GM18505 (cell line): ENCODE measurements around the gene PTRHD1.
"Not testable (repeated sequence)": the region's sequence is repeated elsewhere in the genome, so short reads cannot be mapped to it uniquely, and the experiment has no call there.

Experiments
- ATAC-seq: cut with Tn5 transposase; IDR thresholded peaks from one replicate; pipeline ENCODE4 v1.9.1; 2021; ENCODE audit not compliant: unreplicated experiment
- POLR2A ChIP-seq: IDR thresholded peaks from 4 replicates; pipeline ENCODE4 v1.6.1; 2011; ENCODE audit warnings: borderline replicate concordance; ENCODE audit not compliant: insufficient read depth, insufficient read length; ENCODE audit errors: extremely low read depth

PTRHD1 gene

GRCh38 chr2:24822049-24822706, 29.0 kb upstream of the PTRHD1 start:
- no peak for ATAC-seq
- TF ChIP-seq POLR2A: no peak

- no peak for TF ChIP-seq POLR2A
- ATAC-seq: no peak
These were observed 28.3 kb upstream of the PTRHD1 start for GRCh38 chr2:24821433-24821891.

- no peak for TF ChIP-seq POLR2A
- no peak for ATAC-seq
These were observed 27.6 kb upstream of the PTRHD1 start for GRCh38 chr2:24820598-24821432.

- no peak for ATAC-seq
- peak; percentile 20 for TF ChIP-seq POLR2A
These were observed 27.0 kb upstream of the PTRHD1 start for GRCh38 chr2:24820175-24820513.

DNA sequence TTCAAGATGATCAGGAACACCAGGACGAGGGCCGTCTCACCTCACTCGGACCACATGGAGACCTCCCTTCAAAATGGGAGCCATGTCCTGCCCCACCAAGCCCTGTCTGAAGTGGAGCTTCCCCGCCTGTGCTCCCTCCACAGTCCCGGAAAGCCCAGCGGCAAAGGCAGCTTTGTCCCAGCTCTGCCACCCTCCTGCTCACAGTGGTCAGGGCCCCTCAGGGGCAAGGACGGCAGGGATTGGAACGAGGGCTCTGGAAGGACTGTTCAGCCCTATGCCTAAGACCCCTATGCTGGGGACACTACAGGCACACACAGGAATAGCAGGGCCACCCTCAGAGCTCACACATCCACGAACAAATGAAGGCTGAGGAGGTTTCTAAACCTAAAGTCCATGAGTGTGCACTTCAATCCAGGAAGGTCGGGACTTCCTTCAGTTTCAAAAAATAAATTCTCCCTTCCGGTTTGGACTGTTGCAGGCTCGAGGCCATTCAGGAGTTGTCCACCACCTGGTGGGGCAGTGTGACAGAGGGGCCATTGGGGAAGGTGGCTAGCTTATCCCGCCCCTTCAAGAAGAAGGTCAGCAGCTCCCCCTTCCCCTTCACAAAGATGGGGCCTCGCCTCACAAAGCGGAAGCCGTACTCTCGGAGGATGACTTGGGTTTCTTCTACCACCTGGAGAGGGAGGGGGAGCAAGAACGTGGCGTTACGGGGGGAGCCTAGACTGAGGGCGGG, 26.4 kb upstream of the PTRHD1 start:
- TF ChIP-seq POLR2A: no peak
- ATAC-seq: no peak

DNA sequence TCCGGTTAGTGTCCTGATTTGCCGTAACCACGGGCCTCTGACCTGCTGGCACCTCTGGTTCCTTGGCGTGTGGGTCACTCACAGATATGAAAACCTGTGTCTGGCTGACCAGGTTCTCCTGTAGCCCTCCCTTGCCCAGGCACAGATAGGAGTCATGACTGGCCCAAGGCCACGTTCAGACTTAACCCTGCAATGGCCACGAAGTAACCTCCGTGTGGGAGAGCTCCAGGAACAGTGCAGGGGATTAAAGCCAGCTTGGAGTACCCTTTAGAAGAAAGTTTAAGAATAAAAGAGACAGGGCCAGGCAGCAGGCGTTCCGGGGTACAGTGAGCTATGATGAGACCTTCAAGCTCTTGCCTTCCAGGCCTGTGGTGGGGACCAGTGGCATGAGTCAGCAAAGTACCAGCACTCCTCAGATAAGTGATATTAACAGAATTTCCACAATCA, 25.6 kb upstream of the PTRHD1 start:
- TF ChIP-seq POLR2A: no peak
- ATAC-seq: no peak

GRCh38 chr2:24816884-24817283, 23.7 kb upstream of the PTRHD1 start:
- no peak for ATAC-seq
- no peak for TF ChIP-seq POLR2A

DNA sequence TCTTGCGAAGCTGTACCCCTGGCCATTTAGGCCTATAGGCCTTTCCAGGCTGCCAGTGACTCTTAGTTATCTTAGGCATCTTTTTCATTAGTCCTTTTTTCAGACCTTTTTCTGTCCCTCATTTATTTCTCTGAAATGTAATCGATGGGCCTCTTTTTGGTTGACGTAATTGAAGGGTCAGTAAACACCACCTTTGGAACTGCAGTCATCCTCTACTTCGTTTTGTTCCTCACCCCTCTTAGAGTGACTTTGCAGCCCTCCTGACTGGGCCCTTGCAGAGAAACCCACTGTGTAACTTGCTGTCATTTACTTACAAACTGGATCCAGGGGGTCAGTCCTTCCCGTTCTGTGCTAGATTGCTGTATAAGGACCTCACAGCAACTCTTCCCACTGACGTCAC, 23.2 kb upstream of the PTRHD1 start:
- TF ChIP-seq POLR2A: no peak
- ATAC-seq: no peak

DNA sequence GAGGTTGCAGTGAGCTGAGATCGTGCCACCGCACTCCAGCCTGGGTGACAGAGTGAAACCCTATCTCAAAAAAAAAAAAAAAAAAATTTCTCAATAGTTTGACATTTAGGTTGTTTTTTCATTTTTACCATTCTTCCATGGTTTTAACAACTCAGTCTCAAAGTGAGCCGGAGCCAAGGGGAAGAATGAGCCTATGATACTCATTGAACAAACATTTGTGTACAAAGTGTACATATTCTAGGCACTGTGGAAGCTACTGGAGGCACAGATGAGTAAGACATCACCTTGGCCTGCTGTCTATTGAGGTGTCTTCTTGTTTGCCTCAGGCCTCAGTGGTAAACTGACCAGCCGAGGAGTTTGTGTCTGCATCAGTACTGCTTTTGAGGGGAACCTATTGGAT, 22.0 kb upstream of the PTRHD1 start:
- no peak for ATAC-seq
- TF ChIP-seq POLR2A: no peak

GRCh38 chr2:24814516-24814915, 21.3 kb upstream of the PTRHD1 start:
- ATAC-seq: no peak
- TF ChIP-seq POLR2A: no peak

GRCh38 chr2:24813691-24814137, 20.5 kb upstream of the PTRHD1 start:
- no peak for TF ChIP-seq POLR2A
- ATAC-seq: no peak

DNA sequence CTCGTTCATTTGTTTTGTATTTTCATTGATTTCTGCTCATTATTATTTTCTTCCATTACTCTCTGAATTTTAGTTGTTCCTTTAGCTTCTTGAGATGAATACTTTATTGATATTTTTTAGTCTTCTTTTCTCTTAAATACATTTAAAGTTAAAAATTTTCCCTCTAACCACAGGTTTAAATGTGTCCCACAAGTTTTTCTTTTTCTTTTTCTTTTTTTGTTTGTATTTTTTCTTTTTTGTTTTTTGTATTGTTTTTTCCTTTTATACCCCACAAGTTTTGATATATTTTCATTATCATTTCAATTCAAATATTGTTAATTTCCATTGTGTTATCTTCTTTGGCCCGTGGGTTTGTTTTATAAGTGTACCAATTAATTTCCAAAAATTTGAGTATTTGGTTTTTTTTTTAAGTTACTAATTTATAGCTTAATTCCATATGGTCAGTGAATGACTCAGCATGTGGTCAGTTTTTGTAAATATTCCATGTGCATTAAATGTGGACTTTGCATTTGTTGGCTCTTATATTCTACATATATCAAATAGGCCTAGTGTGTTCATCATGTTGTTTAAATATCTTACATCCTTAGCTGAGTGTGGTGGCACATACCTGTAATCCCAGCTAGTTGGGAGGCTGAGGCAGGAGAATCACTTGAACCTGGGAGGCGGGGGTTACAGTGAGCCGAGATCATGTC, 16.3 kb upstream of the PTRHD1 start:
- no peak for ATAC-seq
- TF ChIP-seq POLR2A: no peak

- TF ChIP-seq POLR2A: no peak
- ATAC-seq: no peak
These were observed 13.5 kb upstream of the PTRHD1 start for GRCh38 chr2:24806661-24807036.

- not testable (repeated sequence) for ATAC-seq
These were observed 12.8 kb upstream of the PTRHD1 start for GRCh38 chr2:24805811-24806660.

DNA sequence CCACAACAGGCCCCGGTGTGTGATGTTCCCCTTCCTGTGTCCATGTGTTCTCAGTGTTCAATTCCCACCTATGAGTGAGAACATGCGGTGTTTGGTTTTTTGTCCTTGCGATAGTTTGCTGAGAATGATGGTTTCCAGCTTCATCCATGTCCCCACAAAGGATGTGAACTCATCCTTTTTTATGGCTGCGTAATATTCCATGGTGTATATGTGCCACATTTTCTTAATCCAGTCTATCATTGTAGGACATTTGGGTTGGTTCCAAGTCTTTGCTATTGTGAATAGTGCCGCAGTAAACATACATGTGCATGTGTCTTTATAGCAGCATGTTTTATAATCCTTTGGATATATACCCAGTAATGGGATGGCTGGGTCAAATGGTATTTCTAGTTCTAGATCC, 7.3 kb upstream of the PTRHD1 start:
- not testable (repeated sequence) for ATAC-seq
